ENCODE results near the gene SUPT6H. TPM values are rescaled to one million over a fixed set of nuclear protein-coding genes. Genes with fewer than 3 reads are reported as not detected.

Gene SUPT6H
- total and polyA plus RNA-seq, 9 of the 15 experiments (the other 6 are each of a cell fraction or from before 2014, with no cell fraction given): 1.7 to 77.7 (median 49.2) TPM

- TF ChIP-seq, protein P1, sequence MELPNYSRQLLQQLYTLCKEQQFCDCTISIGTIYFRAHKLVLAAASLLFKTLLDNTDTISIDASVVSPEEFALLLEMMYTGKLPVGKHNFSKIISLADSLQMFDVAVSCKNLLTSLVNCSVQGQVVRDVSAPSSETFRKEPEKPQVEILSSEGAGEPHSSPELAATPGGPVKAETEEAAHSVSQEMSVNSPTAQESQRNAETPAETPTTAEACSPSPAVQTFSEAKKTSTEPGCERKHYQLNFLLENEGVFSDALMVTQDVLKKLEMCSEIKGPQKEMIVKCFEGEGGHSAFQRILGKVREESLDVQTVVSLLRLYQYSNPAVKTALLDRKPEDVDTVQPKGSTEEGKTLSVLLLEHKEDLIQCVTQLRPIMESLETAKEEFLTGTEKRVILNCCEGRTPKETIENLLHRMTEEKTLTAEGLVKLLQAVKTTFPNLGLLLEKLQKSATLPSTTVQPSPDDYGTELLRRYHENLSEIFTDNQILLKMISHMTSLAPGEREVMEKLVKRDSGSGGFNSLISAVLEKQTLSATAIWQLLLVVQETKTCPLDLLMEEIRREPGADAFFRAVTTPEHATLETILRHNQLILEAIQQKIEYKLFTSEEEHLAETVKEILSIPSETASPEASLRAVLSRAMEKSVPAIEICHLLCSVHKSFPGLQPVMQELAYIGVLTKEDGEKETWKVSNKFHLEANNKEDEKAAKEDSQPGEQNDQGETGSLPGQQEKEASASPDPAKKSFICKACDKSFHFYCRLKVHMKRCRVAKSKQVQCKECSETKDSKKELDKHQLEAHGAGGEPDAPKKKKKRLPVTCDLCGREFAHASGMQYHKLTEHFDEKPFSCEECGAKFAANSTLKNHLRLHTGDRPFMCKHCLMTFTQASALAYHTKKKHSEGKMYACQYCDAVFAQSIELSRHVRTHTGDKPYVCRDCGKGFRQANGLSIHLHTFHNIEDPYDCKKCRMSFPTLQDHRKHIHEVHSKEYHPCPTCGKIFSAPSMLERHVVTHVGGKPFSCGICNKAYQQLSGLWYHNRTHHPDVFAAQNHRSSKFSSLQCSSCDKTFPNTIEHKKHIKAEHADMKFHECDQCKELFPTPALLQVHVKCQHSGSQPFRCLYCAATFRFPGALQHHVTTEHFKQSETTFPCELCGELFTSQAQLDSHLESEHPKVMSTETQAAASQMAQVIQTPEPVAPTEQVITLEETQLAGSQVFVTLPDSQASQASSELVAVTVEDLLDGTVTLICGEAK (IDR thresholded peaks at IDR 0.05): no peak
- TF ChIP-seq, protein P1 (CRISPR knock-in tag; IDR thresholded peaks at IDR 0.05): no peak
- no peak for TF ChIP-seq ZNF311 (CRISPR knock-in tag; IDR thresholded peaks at IDR 0.05)
- no peak for TF ChIP-seq RCOR1 (IDR thresholded peaks at IDR 0.05; ENCODE audit: borderline replicate concordance in 1 of 2, low read depth in 2 of 2, low read length in 2 of 2)
- TF ChIP-seq ZNF232 (CRISPR knock-in tag; IDR thresholded peaks at IDR 0.05): no peak
Observed at GRCh38 chr17:28737316-28737715, 75.3 kb downstream of the SUPT6H start (continued).

Measured in K562 (cell line).